ENCODE results near the gene MANBA.

Gene MANBA

DNA sequence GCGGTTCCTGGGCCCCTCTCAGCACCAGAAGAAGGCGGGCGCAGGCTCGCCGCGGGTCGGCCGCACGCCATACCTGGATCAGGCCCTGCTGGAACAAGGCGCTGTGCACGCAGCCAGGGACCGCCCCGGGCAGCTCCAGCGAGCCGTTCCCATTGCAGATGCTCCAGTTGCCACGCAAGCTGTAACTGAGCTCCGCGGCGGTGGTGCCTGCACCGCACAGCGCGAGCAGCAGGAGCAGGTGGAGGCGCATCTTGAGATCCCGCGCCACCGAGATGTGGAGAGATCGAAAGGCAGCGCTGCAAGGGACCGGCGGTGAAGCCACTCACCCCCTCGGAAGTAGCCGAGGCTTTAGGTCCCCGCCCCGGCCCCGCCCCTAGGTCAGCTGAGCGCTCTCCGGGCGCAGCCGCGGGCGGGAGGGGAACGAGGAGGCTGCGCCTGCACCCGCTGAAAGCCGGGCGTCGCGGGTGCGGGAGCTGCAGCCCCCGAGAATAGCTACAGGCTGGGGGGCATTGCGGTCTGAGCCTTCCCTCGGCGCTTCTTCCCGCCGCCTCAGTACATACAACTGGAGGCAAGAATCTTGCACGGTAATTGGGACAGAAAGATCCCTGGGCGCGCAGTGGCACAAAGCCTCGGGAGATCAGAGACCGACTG, at the start of gene MANBA:
Gene MANBA (minus strand): TSS at position 324 of the 651 bp plus-strand sequence. CDS start 74 bp downstream, at position 250.
- DNase-seq: no peak

DNA sequence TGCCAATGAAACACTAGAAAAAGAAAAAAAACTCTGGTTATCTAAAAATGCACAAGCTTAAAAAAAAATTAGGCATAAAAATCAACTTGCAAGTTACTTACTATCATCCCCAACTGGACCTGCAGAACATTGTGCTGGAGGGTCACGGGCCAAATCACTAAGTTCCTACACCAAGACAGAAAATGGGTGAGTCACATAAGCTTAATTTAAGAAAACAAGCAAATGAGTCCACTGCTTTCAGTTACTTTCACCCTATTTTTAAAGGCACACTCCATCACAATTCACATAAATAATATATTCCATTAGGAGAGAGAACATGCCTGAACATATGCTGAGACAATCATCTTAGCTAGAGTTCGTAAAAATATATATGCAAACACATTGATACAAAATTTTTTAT, 48.9 kb upstream of the MANBA start:
- no peak for DNase-seq

DNA sequence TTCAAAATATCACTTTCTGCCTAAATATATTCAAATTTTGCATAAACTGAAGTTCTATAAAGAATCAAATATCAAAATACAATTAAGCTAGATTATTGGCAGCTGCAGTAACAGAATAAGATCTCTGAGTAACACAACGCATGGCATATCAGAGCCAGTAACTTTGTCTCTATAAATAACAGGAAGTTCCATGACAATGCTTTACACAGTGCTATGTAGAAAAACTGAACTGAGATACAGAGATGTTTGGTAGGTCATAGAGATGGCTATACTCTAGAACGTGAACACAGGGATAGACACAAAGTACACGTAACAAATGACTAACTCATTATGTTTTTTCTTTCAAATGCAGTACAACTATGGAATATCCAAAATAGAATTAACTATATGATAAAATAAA, 48.4 kb upstream of the MANBA start:
- DNase-seq: no peak

DNA sequence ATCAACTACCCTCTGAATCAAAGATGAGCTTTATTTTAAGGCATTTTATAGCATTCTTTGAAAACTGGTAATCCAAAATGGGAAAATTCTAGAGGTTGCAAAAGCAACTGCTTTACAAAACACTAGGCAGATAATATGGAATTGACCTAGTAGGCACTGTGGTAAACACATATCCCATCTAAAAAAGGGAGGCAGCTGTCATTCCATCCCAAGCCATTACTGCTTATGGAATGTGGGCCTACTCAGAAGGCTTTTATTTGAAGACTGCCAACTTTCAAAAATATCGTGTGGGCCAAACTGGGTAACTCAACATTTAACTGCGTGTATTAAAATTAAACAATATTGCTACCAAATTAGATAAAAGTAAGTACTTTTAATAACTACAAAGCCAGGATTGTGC, 47.2 kb upstream of the MANBA start:
- DNase-seq: no peak

DNA sequence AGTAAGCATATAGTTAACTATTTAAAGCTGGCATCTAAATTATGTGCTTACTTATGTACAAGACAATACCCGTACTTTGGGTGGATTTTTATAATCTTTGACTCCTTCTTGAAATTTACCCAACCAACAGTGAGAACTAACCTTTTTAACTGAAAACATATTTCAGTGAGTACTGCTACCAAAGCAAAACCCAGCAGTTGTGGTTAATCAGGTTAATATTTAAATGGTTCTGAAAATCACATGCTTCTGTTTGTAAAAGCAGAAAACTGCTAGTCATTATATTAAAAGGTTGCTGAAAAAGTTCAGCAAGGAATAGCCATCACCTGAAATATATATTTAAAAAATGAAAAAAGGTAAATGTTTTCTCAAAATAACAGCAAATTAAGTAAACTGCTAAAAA, 46.6 kb upstream of the MANBA start:
- DNase-seq: no peak

DNA sequence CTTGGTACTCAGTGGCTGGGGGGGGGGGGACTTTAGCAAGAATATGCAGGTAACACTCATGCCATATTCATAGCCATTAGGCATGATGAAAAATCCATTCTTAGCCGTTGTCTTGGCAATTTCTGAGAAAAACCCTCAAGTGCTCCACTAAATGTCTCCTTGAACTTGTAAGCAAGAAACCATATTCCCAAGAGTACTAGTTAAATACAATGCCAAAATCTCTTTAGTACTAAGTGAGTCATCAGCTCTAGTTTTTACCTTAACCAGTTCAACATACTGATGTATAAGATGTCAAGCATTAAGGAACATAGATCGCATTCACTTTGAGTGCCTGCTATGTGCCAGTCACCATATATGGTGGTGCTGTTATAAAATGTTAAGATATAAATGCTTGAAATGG, 39.0 kb upstream of the MANBA start:
- DNase-seq: no peak

DNA sequence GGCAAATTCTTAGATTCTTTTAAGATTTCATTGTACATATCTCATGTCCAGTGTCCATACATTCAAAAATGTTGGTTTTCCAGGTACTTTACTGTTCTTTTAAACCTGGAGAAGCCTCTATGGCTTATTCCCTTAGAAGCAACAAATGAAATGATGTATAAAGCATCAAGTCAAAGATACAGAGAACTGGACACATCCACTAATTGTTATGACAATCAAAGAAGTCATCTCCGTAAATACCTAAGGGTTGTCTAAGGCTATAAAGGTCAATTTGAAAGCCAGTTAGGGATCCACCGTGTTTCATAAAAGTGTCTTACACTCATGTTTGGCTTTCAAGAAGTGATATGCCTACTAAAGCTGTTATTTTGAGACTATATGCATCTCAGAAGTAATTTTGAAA, 34.2 kb upstream of the MANBA start:
- DNase-seq: no peak

DNA sequence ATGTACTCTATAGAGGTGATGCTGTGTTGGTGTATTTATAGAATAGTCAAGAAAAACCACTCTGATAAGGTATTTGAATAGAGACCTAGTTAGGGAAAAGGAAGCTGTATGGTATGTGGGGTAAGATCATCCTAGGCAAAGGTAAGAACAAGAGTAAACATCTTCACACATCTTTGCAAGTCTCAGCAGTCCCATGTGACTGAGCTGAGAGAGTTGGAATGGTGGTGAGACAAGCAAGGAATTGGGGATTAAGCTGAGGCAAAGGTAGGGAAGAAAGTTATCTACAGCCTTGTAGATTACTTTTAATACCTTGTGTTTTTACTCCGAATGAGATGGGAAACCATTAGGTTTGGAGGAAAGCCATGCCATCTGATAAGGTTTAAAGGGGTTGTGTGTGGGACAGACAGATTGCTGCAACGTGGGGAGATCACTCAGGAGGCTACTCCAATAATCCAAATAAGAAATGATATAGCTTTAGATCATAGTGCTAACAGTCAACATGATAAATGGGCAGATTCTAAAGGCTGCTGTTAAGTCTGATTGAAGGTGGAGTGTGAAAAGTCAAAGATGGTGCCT, 31.7 kb upstream of the MANBA start:
- DNase-seq: no peak

DNA sequence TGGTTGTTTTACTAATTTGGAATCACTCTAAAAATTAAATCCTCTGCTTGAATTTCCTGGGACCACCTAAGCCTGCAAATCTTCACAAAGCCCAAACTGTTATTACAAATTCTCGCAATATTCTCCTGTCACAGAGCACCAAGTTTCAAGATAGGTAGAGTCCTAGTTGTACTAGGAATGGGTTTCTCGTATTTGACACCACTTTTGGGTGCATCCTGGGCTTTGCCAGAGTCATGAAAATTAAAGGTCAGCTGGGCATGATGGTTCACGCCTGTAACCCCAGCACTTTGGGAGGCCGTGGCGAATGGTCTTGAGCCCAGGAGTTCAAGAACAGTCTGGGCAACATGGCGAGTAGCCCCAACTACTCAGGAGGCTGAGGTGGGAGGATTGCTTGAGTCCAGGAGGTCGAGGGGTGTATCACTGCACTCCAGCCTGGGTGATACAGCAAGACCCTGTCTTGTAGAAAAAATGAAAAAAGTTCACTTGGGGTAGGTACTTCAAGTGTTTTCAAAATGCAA, 30.6 kb upstream of the MANBA start:
- DNase-seq: no peak

DNA sequence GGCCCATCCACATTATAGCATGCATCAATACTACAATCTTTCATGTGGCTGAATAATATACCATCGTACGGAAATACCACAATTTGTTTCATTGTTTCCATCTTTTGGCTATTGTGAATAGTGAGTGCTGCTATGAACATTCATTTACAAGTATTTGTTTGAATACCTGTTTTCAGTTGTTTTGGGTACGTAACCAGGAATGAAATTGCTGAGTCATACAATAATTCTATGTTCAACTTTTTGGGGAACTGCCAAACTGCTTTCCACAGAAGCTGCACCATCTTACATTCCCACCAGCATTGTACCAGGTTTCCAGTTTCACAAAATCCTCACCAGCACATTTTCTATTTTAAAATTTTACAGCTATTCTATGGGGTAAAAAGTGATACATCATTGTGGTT, 28.5 kb upstream of the MANBA start:
- DNase-seq: no peak

DNA sequence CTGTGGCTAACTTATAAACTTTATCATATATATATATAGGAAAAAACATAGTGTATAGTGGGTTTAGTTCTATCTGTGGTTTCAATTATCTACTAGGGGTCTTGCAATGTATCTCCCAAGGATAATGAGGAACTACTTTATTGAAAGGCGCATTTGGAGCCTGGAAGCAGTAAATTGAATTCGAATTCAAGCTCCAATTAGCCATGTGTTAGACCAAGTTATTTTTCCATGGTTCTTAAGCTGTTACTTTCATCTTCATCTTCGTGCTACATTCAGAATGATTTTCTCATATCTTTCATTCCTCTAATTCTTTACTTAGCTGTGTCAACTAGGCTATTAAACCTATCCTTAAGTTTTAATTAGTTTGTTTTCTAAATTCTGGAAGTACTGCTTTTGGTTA, 27.2 kb upstream of the MANBA start:
- DNase-seq: no peak

DNA sequence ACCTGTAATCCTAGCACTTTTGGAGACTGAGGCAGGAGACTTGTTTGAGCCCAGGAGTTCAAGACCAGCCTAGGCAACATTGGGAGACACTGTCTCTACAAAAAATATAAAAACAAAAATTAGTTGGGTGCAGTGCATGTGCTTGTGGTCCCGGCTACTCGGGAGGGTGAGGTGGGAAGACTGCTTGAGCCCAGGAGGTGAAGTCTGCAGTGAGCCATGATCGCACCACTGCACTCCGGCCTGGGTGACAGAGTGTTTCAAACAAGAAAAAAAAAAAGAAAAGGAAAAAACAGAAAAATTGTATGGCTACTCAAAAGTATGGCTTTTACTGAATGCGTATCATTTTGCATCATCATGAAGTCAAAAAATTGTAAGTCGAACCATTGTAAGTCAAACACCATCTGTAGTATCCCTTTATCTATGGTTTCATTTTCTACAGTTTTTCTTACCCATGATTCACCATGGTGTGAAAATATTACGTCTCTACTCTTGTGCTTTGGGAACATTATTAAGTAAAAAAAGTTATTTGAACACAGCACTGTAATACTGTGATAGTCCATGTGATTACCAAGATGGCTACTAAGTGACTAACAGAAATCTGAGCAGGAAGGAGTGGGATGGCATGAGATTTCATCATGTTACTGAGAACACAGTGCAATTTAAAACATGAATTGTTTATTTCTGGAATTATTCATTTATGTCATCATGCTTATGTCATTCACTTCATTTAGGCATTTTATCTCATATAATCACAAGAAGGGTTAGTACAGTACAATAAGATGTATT, 26.5 kb upstream of the MANBA start:
- no peak for DNase-seq

DNA sequence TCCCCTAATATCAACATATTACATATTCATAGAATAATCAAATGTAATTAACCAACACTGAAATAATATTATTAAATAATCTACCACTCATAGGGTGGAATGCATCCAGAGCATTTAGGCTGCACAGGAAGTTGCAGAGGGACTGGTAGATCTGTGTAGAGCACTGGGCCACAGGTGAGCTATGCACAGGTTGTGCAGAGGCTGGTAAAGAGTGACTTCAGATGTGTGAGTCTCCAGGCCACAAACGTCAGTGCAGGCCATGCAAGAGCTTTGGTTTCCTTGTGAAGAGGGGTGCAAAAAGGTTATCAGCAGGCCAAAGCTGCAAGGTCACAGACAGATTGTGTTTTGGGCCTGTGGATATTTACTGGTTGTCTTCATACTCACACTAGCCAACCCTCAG, 25.5 kb upstream of the MANBA start:
- no peak for DNase-seq

DNA sequence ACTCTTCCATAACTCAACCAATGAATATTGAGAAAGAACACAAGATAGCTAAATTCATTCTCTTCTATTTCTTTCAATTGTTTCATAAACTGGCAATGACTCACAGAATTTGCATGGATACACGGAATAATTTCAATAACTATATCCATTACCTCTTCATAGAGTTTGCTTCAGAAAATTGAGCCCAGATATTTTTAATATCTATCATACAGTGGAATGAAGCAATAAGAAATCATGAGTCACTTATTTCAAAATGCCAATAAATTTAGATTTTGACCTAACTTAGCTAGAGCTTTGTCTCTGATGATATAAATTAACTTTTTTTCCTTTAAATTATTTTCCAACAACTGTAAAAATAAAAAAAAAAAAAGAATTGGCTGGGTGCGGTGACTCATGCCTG, 22.2 kb upstream of the MANBA start:
- no peak for DNase-seq

DNA sequence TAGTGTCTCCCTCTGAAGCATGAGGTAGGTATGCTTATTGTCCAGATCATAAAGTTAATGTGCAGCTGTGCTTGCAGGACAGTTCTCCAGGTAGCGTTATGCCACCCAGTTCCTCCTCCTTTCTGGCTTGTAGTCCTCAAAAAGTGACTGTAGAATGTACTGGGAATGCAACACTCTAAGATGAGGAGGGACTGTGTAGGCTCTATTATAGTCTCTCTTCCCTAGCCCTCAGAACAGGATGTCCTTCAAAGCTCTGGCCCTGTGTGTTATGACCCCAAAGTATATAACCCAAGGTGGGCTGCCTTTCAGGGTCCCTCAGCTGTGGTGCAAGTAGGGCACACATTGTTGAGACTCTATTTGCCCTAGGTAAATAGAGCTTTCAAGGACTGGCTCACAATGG, 20.8 kb upstream of the MANBA start:
- no peak for DNase-seq

DNA sequence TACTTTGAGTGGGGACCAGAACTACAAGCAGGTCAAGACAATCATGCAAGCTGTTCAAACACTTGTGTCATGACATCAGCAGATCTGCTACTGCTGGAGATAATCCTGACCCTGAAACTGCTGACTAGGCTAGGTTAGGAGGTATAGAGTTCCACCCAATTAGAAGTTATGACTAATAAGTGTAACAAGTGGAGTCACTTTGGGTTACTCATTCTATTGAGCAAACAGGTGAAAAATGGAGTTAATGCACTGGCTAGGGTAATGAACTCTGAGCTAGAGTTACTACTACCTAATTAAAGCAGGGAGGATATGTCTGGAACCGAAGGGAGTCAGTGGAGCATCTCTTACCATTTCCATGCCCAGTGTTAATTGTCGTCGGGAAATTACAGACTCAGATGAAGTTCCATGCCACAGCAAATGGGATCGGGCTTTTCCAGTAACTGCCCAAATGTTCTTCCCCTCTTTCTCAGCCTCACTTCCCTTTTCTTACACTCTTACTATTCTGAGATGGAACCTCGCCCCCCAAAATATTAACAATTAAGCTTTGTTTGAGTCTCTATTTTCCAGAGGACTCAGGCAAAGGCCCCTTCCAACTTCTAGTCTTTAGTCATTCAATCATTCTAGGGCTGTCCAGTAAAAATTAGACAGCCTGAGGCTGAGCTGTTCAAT, 19.8 kb upstream of the MANBA start:
- DNase-seq: no peak

DNA sequence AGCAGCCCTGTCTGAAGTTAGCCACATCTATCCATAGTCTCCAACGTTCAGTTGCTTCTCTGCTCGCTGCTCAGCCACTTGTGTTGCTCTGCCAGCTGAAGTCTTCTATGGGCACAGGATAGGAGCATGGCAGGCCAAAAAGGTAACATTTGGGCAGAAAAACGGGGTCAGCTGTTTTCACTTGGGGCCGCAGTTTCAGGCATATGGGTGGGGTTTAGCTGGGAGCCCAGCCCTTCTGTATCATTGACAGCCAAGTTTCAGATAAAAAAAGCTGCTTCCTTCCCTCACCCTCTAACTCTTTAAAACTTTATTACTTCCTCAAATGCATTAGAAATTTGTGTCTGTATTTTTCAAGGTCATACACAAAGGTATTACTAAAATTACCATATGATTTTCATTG, 18.4 kb upstream of the MANBA start:
- no peak for DNase-seq

DNA sequence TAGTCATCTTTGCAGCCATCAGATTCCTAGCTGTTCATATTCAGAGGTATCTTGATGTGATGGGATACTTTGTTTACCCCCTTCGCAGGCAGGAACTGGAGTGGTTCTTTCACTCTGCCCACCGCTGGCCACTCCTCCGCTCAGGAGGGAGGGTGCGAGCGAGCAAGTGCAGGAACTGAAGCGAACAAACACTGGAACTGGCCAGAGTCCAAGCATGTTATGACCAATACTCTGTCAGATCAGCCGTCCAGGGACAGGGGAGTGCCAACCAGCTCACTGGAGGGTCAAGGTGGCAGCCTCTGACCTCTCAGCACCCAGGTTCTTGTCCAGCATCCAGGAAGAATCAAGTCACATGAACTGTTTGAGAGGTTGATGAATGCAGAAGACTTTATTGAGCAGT, 18.0 kb upstream of the MANBA start:
- DNase-seq: no peak

DNA sequence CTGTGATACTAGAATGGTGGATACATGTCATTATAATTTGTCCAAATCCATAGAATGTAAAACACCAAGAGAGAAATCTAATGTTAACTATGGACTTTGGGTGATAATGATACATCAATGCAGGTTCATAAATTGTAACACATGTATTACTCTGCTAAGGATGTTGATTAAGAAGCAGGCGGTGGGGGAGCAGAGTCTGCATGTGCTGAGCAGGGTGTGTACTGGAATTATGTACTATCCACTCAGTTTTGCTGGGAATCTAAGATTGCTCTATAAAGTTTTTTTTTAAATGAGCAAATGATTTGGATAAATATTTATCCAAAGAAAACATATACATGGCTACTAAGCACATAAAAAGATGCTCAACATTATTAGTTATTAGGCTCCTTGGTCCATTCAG, 15.0 kb upstream of the MANBA start:
- no peak for DNase-seq

DNA sequence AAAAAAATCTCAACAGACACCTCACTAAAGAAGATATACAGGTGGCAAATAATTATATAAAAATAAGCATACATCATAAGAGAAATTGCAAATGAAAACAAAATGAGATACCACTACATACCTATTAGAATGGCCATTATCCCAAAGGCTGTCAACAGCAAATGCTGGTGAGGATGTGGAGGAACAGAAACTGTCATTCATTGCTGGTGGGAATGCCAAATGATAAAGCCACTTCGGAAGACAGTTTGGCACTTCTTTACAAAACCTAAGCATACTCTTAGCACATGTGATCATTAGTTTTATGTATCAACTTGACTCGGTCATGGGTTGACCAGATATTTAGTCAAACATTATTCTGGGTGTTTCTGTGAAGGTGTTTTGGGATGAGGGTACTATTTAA, 13.5 kb upstream of the MANBA start:
- DNase-seq: no peak

DNA sequence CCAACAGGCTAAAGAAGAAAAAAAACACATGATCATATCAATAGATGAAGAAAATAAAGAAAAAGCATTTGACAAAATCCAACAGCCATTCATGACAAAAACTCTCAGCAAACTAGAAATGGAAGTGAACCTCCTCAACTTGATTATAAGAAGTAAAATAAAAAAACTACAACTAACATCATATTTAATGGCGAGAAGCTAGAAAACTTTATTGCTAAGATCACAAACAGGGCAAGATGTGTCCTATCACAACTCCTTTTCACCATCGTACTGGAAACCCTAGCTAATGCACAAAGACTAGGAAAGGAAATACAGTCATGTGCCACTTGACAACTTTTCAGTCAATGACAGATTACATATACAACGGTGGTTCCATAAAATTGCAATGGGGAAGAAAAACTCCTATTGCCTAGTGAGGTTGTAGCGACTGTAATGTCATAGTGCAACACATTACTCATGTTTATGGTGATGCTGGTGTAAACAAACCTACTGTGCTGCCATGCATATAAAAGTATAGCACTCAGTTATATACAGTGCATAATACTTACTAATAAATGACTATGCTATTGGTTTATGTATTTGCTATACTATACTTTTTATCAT, 12.1 kb upstream of the MANBA start:
- no peak for DNase-seq

DNA sequence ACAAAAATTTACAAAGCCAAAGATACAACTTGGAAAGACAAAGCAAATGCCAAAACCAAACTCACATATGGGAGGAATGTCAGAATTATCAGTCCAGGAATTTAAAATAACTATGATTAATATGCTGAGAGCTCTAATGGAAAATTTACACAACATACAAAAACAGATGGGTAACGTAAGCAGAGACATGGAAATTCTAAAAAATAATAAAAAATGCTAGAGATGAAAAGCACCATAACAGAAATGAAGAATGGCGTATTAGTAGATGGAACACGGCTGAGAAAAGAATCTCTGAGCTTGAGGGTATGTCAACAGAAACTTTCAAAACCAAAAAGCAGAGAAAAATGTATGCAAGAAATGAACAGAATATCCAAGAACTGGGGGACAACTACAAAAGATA, 4.1 kb upstream of the MANBA start:
- no peak for DNase-seq

DNA sequence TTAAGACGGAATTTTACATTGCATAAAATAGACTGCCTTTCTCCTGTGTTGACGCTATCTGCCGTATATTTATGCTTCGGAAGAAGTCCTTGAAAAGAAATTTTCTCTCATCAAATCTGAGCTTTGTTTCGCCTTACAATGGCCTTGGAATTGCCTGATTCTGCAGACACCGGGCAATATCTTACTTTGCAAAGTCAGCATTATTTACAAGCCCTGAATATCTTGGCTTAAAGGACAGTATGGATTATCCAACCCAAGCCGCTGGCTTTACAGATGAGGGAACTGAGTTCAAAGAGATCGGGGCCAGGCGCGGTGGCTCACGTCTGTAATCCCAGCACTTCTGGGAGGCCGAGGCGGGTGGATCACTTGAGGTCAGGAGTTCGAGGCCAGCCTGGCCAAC, 1.1 kb upstream of the MANBA start:
- no peak for DNase-seq
